HepG2 (cell line): ENCODE data around the gene SH3BP2. TPM values are rescaled to one million over a fixed set of nuclear protein-coding genes. Genes with fewer than 3 reads are reported as not detected.

Source experiments
- BRCA1 ChIP-seq: sonication (generic); formaldehyde crosslinking; IDR thresholded peaks from 2 replicates; pipeline ENCODE4 v1.4.0; 2020; ENCODE audit warnings: missing genetic modification reagents
- ESRRA ChIP-seq: sonication (generic); formaldehyde crosslinking; IDR thresholded peaks from 2 replicates; pipeline ENCODE4 v1.5.1; 2020; ENCODE audit warnings: mild to moderate bottlenecking, low read depth, missing genetic modification reagents
- GABPB1 ChIP-seq: IDR thresholded peaks from 2 replicates; pipeline ENCODE4 v1.6.1; 2016; ENCODE audit warnings: mild to moderate bottlenecking, missing genetic modification reagents, moderate library complexity, missing compliant biosample characterization
- HDAC2 ChIP-seq: sonication (generic); formaldehyde crosslinking; IDR thresholded peaks from 2 replicates; pipeline ENCODE4 v1.4.0; 2020; ENCODE audit warnings: missing genetic modification reagents
- HNF4A ChIP-seq: sonication (generic); formaldehyde crosslinking; IDR thresholded peaks from 2 replicates; pipeline ENCODE4 v1.4.0; 2020; ENCODE audit warnings: missing genetic modification reagents
- JDP2 ChIP-seq: sonication (generic); formaldehyde crosslinking; IDR thresholded peaks from 2 replicates; pipeline ENCODE4 v1.8.1; 2022; ENCODE audit warnings: missing genetic modification reagents, borderline replicate concordance
- KDM4B ChIP-seq: sonication (generic); formaldehyde crosslinking; IDR thresholded peaks from 2 replicates; pipeline ENCODE4 v1.4.0; 2020; ENCODE audit warnings: missing genetic modification reagents
- KLF6 ChIP-seq: IDR thresholded peaks from 2 replicates; pipeline ENCODE4 v1.8.0; 2016; ENCODE audit warnings: missing biosample characterization, missing genetic modification reagents
- MYC ChIP-seq: sonication (generic); formaldehyde crosslinking; IDR thresholded peaks from 2 replicates; pipeline ENCODE4 v1.9.0; 2021; ENCODE audit warnings: missing genetic modification reagents, borderline replicate concordance
- PHF21A ChIP-seq: sonication (generic); formaldehyde crosslinking; IDR thresholded peaks from 2 replicates; pipeline ENCODE4 v1.5.0; 2020; ENCODE audit warnings: mild to moderate bottlenecking, missing genetic modification reagents
- RXRA ChIP-seq: sonication (generic); formaldehyde crosslinking; IDR thresholded peaks from 2 replicates; pipeline ENCODE4 v1.5.1; 2020; ENCODE audit warnings: missing genetic modification reagents
- SALL1 ChIP-seq: sonication (generic); formaldehyde crosslinking; IDR thresholded peaks from 2 replicates; pipeline ENCODE4 v1.8.0; 2022; ENCODE audit warnings: mild to moderate bottlenecking, missing genetic modification reagents
- SMAD1 ChIP-seq: sonication (generic); formaldehyde crosslinking; IDR thresholded peaks from 2 replicates; pipeline ENCODE4 v1.4.0; 2020; ENCODE audit warnings: missing genetic modification reagents, low read depth, mild to moderate bottlenecking, borderline replicate concordance
- SRY ChIP-seq: sonication (generic); formaldehyde crosslinking; IDR thresholded peaks from 2 replicates; pipeline ENCODE4 v1.8.0; 2022; ENCODE audit warnings: mild to moderate bottlenecking, missing genetic modification reagents
- TCF12 ChIP-seq, 2 experiments: fragments of 450-650 bp in 1 of 2; sonication (generic) in 1 of 2; formaldehyde crosslinking in 1 of 2; IDR thresholded peaks; 2 replicates each; pipeline versions ENCODE4 v1.6.1 to v1.8.0; 2017 to 2022; ENCODE audit warnings: antibody characterized with exemption in 1 of 2, mild to moderate bottlenecking in 1 of 2, missing genetic modification reagents in 1 of 2, moderate library complexity in 1 of 2
- ZBTB7B ChIP-seq: sonication (generic); formaldehyde crosslinking; IDR thresholded peaks from 2 replicates; pipeline ENCODE4 v1.4.0; 2020; ENCODE audit warnings: missing genetic modification reagents
- ZNF124 ChIP-seq: sonication (generic); formaldehyde crosslinking; IDR thresholded peaks from 2 replicates; pipeline ENCODE4 v1.4.0; 2020; ENCODE audit warnings: missing genetic modification reagents
- ZNF232 ChIP-seq: sonication (generic); formaldehyde crosslinking; IDR thresholded peaks from 2 replicates; pipeline ENCODE4 v1.4.0; 2020; ENCODE audit warnings: missing genetic modification reagents, borderline replicate concordance
- ZNF234 ChIP-seq: sonication (generic); formaldehyde crosslinking; conservative IDR thresholded peaks from 2 replicates; pipeline ENCODE4 v1.5.1; 2020; ENCODE audit warnings: mild to moderate bottlenecking, missing genetic modification reagents
- ZNF274 ChIP-seq: sonication (generic); formaldehyde crosslinking; IDR thresholded peaks from 2 replicates; pipeline ENCODE4 v1.5.1; 2020; ENCODE audit warnings: mild to moderate bottlenecking, missing genetic modification reagents
- ZNF3 ChIP-seq: IDR thresholded peaks from 2 replicates; pipeline ENCODE4 v1.7.0; 2017; ENCODE audit warnings: inconsistent platforms
- ZNF441 ChIP-seq: sonication (generic); formaldehyde crosslinking; IDR thresholded peaks from 2 replicates; pipeline ENCODE4 v1.7.0; 2021; ENCODE audit warnings: missing genetic modification reagents, borderline replicate concordance
- ZNF724P ChIP-seq: sonication (generic); formaldehyde crosslinking; IDR thresholded peaks from 2 replicates; pipeline ENCODE4 v1.8.0; 2022; ENCODE audit warnings: missing genetic modification reagents, borderline replicate concordance
- ZNF776 ChIP-seq: sonication (generic); formaldehyde crosslinking; IDR thresholded peaks from 2 replicates; pipeline ENCODE4 v1.4.0; 2020; ENCODE audit warnings: mild to moderate bottlenecking, missing genetic modification reagents
- ZNF841 ChIP-seq: sonication (generic); formaldehyde crosslinking; IDR thresholded peaks from 2 replicates; pipeline ENCODE4 v1.8.1; 2023; ENCODE audit warnings: missing genetic modification reagents, borderline replicate concordance
- polyA plus RNA-seq, 8 experiments: library from polyadenylated mRNA; depleted of rRNA in 3 of 8; stranded (reverse) in 7 of 8; unstranded in 1 of 8; fragments of >200 nt; fragmentation: Illumina TruSeq in 4 of 8; extraction: Trizol in 4 of 8; gene quantifications; 2 replicates each; pipeline versions ENCODE4 v1.2.1 to v1.2.3, GENCODE V29; 2011 to 2016; ENCODE audit warnings: low read depth in 4 of 8, missing spikeins in 1 of 8, mixed read lengths in 1 of 8; ENCODE audit not compliant: insufficient read depth in 1 of 8
- total RNA-seq, 5 experiments: library from RNA; depleted of rRNA; stranded (reverse); fragments of >200 nt; fragmentation: Illumina TruSeq; extraction: Trizol; gene quantifications; 2 replicates each; pipeline ENCODE4 v1.2.3, GENCODE V29; 2016; ENCODE audit warnings: low read depth in 1 of 5
- TF ChIP-seq, protein P1 (sequence below): IDR thresholded peaks from 2 replicates; pipeline ENCODE4 v1.4.0; 2020; ENCODE audit warnings: mild to moderate bottlenecking, missing genetic modification reagents
- TF ChIP-seq, protein P2 (sequence below): sonication (generic); formaldehyde crosslinking; IDR thresholded peaks from 2 replicates; pipeline ENCODE4 v1.8.1; 2023; ENCODE audit warnings: missing genetic modification reagents, mild to moderate bottlenecking, borderline replicate concordance

SH3BP2 gene
- total and polyA plus RNA-seq, 2 of the 13 experiments (the other 11 are each of a cell fraction or from before 2014, with no cell fraction given): 16.9 to 34.5 TPM

GRCh38 chr4:2792711-2793585 is at the start of gene SH3BP2 (continued):
- TF ChIP-seq ZNF124 (CRISPR knock-in tag) (no peak), ZNF724P (CRISPR knock-in tag) (peak; percentile 71), ZNF3 (CRISPR knock-in tag) (no peak), GABPB1 (peak; percentile 68), RXRA (CRISPR knock-in tag) (no peak), SMAD1 (no peak), JDP2 (CRISPR knock-in tag) (peak; percentile 42; the same call in 1 of the 2 replicates), ZNF274 (CRISPR knock-in tag) (peak; percentile 90), BRCA1 (CRISPR knock-in tag) (peak; percentile 51; the same call in 1 of the 2 replicates), TCF12 (IDR thresholded peaks at IDR 0.05) (no peak), TCF12 (CRISPR knock-in tag; IDR thresholded peaks at IDR 0.05) (no peak), SRY (CRISPR knock-in tag) (peak; percentile 79), ZNF234 (CRISPR knock-in tag) (peak; percentile 63; the same call in 1 of the 2 replicates), ZNF441 (CRISPR knock-in tag) (0 out of 2 replicates have a peak, but pooled peaks have one; percentile 45), KDM4B (CRISPR knock-in tag) (no peak), PHF21A (CRISPR knock-in tag) (no peak), ZNF776 (CRISPR knock-in tag) (peak; percentile 86; the same call in 1 of the 2 replicates), ZNF841 (CRISPR knock-in tag) (0 out of 2 replicates have a peak, but pooled peaks have one; percentile 55), HDAC2 (CRISPR knock-in tag) (peak; percentile 61; the same call in 1 of the 2 replicates), HNF4A (CRISPR knock-in tag) (0 out of 2 replicates have a peak, but pooled peaks have one; percentile 12), KLF6 (CRISPR knock-in tag) (peak; percentile 85), MYC (CRISPR knock-in tag) (peak; percentile 87), ESRRA (CRISPR knock-in tag) (0 out of 2 replicates have a peak, but pooled peaks have one; percentile 50), ZNF232 (CRISPR knock-in tag) (peak; percentile 49; the same call in 1 of the 2 replicates), SALL1 (CRISPR knock-in tag) (peak; percentile 83), ZBTB7B (CRISPR knock-in tag) (peak; percentile 62; the same call in 1 of the 2 replicates)
- TF ChIP-seq, protein P1, sequence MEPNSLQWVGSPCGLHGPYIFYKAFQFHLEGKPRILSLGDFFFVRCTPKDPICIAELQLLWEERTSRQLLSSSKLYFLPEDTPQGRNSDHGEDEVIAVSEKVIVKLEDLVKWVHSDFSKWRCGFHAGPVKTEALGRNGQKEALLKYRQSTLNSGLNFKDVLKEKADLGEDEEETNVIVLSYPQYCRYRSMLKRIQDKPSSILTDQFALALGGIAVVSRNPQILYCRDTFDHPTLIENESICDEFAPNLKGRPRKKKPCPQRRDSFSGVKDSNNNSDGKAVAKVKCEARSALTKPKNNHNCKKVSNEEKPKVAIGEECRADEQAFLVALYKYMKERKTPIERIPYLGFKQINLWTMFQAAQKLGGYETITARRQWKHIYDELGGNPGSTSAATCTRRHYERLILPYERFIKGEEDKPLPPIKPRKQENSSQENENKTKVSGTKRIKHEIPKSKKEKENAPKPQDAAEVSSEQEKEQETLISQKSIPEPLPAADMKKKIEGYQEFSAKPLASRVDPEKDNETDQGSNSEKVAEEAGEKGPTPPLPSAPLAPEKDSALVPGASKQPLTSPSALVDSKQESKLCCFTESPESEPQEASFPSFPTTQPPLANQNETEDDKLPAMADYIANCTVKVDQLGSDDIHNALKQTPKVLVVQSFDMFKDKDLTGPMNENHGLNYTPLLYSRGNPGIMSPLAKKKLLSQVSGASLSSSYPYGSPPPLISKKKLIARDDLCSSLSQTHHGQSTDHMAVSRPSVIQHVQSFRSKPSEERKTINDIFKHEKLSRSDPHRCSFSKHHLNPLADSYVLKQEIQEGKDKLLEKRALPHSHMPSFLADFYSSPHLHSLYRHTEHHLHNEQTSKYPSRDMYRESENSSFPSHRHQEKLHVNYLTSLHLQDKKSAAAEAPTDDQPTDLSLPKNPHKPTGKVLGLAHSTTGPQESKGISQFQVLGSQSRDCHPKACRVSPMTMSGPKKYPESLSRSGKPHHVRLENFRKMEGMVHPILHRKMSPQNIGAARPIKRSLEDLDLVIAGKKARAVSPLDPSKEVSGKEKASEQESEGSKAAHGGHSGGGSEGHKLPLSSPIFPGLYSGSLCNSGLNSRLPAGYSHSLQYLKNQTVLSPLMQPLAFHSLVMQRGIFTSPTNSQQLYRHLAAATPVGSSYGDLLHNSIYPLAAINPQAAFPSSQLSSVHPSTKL (CRISPR knock-in tag): peak; percentile 52; the same call in 1 of the 2 replicates
- TF ChIP-seq, protein P2, sequence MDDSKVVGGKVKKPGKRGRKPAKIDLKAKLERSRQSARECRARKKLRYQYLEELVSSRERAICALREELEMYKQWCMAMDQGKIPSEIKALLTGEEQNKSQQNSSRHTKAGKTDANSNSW (CRISPR knock-in tag): no peak
